T follicular helper cell (primary cell): ENCODE data around the gene CNNM2.

Experiments used
- DNase-seq: peaks from one replicate; pipeline ENCODE4 v3.0.0-alpha.2; 2020; ENCODE audit warnings: low read depth
- total RNA-seq, 2 experiments: gene quantifications; one replicate each; lab custom pipeline; 2026; lab: John Stamatoyannopoulos, UW

CNNM2 gene
- total RNA-seq: 6.5 to 24.6 reads per million in 2 experiments

DNA sequence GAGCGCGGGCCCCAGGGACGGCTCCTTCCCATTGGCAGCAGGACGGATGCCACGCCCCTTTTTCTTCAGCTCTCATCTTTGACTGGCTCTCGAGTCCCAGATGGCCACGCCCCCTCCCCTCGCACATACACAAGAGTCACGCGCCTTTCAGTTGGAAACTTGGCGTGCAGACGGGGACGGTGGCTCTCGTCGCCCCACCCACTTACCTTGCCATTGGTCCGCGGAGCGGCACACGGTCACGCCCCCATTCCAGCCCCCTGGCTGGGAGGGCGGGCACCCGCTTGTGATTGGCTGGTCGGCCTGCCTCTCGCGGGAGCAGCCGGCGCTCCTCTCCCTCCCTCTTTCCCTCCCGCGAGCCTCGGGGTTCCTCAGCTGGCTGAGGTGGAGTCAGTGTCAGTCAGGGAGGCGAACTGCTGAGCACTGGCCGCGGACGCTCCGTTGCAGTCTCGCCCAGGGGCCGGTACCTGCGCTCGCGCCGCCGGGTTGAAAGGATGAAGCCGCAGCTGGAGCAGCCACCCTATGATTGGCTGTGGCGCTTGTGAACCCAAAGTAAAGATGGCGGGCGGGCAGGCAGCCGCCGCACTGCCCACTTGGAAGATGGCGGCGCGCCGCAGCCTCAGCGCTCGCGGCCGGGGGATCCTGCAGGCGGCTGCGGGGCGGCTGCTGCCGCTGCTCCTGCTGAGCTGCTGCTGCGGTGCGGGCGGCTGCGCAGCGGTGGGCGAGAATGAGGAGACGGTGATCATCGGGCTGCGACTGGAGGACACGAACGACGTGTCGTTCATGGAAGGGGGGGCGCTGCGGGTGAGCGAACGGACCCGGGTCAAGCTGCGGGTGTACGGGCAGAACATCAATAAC lies at the start of gene CNNM2:
TSS of gene CNNM2 (plus strand) at position 333 of the 855 bp plus-strand sequence. CDS start at position 520, 187 bp downstream.
- DNase-seq: peak; percentile 100

DNA sequence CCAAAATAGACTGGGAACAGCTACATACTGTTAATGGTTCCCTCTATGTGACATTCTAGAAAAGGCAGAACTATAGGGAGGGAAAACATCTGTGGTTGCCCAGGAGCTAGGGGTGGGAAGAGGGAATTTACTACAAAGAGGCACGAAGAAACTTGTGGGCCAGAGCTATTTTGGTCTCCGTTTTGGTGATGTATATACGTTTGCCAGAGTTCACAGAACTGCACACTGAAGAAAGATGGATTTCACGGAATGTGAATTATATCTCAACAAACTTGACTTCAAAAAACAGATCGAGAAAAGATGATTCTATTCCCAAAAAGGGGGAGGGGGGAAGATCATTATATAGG lies 49.2 kb upstream of the CNNM2 start:
- DNase-seq: no peak

DNA sequence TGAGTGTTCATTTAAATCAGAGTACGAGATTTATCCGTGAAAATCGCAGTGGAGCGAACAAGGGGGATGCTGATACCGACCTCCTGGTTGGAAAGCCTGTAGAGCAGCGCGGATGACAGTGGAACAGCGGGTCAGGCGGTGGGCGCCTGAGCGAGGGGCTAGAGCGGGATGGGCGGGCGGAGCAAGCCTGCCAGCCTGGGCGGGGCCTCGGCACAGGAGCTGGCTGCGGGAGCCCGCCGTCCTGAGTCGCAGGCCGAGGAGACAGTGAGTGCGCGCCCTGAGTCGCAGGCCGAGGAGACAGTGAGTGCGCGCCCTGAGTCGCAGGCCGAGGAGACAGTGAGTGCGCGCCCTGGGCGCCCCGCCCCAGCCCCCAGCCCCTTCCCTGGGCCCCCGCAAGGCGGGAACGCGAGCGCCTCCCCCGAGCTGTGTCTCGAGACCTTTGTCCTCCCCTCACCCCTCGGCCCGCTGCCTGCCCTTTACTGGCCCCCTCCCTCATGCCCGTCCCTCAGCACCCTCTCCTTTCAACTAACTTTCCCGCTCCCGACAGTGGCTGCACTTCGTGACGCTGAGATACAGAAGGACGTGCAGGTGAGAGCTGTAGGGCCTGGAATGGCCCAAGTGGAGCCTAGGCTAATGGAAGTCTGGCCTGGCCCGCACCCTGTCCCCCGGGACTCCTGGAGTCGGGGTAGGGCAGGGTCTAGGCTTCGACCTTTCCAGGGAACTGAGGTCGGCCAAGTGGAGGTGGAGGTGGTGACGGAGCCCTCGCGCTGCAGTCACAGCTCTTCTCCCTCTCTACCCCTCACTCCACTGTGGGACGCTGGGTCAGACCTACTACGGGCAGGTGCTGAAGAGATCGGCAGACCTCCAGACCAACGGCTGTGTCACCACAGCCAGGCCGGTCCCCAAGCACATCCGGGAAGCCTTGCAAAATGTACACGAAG lies 48.6 kb upstream of the CNNM2 start, which contains the start of gene AS3MT:
TSS of gene AS3MT (plus strand) at position 213 of the 941 bp plus-strand sequence. CDS start at position 336, 123 bp downstream.
- no peak for DNase-seq

DNA sequence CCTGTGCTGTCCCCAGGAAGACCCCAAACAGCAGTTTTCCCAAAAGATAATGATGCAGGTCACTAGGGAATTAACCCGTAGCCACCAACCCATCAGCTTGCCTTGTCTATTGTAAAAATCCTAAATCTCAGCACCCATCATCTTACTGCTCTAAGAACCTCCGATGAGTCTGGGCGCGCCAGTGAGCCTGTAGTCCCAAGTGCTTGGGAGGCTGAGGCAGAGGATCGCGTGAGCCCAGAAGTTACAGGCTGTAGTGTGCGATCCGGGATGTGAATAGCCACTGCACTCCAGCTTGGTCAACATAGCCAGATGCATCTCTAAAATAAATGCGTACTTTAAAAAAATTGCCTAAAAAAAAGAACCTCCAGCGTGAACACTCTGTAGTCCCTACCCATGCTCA lies 47.9 kb upstream of the CNNM2 start:
- no peak for DNase-seq

DNA sequence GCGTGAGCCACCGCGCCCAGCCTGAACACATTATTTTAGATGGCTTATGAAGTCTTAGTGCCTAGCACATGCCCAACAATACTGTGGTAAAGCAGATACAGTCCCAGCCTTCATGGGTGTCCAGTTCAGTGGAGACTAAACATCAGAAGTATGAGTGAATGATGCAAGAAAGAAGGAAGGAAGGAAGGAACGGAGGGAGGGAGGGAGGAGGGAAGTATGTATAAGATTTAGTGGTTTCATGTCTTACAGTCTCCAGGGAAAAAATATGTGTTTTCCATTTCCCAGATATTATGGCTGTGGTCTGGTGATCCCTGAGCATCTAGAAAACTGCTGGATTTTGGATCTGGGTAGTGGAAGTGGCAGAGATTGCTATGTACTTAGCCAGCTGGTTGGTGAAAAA lies 45.9 kb upstream of the CNNM2 start:
- no peak for DNase-seq

DNA sequence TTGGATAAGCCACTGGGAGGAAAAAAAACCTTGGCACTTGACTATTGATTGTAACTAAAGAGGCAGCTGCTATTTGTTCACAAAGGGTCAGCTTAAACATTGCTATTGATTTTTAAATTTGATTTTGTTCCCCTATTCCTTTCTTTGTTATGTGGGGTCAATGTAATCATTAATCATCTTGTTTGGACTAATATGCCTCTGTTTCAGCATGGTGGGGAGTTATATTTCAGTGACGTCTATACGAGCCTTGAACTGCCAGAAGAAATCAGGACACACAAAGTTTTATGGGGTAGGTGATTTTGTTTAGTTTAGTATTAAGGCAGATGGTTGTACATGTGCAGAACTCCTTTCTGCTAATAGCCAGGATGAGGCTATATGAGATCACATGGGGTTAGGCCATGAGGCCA lies 41.3 kb upstream of the CNNM2 start:
- no peak for DNase-seq

DNA sequence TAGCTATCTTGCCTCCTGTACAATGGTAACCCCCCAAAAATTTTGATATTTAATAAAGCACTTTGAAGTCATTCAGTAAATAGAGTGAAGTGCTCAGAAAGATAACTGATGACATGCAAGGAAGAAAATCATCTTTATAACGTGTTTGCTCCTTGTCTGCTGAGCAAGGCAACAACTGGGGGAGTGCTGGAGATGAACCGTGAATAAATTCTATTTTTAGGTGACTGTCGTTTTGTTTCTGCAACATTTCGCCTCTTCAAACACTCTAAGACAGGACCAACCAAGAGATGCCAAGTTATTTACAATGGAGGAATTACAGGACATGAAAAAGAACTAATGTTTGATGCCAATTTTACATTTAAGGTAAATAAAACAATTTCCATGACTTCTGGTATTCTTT lies 39.5 kb upstream of the CNNM2 start:
- no peak for DNase-seq

DNA sequence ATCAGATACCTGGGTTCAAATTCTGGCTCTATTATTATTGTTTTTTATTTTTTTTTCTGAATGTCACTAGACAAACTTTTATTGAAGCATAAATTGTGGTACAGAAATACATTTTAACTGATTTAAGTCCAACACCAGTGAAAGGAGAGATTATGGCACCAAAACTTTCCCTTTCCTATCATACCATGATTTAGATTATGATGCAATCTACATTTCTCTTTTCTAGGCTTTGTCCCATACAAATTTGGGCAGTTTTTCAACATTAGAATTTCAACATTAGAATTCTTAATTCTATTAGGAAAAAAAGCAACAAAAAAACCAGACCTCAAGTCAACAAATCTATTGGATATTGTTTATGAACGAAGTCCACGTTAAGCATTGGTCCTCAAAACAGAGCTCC lies 37.8 kb upstream of the CNNM2 start:
- no peak for DNase-seq

DNA sequence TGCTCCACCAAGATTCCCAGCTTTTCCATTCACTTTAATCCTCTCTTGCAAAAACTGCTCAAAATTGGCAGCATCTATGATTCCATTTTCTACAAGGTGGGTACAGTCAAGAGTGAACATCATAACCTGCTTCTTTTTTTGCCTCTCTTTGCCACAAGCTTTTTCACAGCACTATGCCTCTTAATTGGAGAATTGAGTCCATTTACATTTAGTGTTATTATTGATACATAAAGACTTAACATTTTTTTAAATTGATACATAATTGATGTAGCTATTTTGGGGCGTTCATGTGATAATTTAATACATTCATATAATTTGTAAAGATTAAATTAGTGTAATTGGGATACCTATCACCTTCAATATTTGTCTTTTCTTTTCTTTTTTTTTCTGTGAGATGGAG lies 30.0 kb upstream of the CNNM2 start:
- no peak for DNase-seq

DNA sequence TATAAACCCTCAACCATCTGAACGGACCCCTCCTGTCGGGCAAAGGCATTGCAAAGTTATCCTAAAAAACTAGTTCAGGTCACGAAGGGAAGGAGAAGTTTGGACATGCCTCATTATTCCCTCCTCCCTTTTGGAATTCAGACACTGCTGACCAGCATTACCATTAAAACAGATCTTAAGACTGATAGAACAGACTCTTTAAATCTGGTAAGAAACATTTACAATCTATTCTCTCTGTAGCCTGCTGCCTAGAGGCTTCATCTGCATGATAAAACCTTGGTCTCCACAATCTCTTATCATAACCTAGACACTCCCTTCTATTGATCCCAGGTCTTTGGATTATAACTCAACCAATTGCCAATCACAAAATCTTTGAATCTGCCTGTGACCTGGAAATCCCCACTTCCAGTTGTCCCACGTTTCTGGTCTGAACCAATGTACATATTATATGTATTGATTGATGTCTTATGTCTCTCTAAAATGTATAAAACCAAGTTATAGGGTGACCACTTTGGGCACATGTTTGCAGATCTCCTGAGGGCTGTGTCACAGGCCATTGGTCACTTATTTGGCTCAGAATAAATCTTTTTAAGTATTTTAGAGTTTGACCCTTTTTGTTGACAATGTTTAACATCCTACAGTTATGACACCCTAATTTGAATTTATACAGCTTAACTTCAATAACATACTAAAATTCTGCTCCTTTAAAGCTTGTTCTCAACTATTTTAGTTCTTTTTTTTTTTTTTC lies 23.5 kb upstream of the CNNM2 start:
- no peak for DNase-seq

DNA sequence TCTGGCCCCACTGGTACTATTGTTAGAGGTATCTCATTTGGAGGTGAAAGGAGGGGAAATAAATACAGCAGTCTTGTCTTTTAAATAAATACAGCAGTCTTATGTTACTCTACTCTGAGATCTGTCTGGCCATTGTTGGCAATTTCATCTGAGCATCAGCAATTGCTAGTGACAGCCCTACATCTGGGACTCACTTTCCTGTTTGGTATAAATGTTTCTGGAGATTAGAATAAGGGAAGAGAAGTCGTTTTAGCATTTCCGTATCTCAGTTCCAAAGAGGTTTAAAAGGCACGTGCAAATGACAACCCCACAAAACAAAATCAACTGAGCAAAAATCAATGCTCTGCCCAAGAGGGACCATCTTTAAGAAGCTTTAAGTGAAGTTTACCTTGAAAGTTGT lies 18.1 kb upstream of the CNNM2 start:
- no peak for DNase-seq

DNA sequence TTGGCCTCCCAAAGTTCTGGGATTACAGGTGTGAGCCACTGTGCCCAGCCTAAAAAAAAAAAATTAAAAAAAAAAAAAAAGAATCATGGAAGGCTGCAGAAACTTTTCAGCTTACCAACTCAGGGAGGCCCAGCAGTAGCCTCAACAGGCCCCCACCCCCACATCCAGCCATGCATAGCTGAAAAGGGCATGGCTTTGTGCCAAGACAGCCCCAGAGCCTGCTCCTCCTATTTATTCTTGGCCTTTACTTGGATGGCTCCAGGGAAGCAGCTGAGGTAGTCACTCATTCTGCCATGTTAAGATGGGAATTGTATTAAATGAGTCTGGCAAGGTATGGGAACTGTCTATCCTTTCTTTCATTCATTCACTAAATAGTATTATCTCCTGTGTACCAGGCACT lies 13.7 kb upstream of the CNNM2 start:
- DNase-seq: no peak

DNA sequence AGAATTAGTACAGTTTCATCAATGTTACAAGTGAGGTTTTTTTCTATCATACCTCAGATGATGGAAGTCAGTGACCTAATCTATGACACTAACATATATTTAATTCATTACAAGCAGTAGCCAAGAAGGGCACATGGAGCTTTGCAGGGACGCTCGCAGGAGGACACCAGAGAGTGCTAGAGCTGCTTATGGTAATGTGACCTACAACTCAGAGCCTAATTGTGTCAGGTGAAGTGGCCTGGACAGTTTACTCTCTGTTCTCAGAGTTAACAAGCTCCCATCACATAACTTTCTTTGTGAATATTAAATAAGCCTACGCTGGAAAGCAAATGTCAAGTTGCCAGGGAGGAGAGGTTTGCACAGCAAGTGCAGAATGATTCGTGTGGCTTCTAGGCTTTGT lies 11.6 kb upstream of the CNNM2 start:
- DNase-seq: no peak

DNA sequence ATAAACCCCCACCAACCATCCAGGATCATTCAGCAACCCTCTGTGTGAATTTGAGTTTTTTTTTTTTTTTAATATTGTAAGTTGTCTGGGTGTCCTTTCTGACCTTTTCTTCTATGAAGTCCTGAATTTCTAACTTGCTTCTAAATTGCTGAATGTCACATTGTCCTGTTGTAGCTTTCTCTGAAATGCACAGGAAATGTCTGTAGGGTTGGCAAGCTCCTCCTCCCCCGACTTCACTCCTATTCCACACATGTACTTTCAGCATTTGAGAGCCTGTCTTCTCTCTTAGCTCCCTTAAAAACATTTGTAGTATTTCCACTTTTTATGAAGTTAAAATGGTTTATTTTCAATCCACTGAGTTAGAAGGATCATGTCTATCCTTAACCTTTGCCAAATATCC lies 3.3 kb upstream of the CNNM2 start:
- DNase-seq: no peak

DNA sequence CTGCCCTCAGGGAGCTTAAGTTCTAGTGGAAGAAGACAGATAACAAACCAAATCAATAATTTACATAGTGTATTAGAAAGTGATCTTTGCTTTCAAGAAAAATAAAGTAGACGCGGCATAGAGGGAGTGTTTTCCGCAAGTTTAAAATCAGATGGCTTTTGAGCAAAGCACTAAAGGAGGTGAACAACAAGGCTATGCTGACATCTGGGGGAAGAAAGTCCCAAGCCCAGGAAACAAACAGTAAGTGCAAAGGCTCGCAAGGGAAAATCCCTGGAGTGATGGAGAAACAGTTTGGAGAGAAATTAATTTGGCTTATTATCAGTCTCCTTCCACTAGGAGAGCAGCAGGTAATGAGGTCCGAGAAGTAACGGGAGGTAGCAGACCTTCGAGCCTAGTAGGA lies 1.9 kb upstream of the CNNM2 start:
- no peak for DNase-seq

DNA sequence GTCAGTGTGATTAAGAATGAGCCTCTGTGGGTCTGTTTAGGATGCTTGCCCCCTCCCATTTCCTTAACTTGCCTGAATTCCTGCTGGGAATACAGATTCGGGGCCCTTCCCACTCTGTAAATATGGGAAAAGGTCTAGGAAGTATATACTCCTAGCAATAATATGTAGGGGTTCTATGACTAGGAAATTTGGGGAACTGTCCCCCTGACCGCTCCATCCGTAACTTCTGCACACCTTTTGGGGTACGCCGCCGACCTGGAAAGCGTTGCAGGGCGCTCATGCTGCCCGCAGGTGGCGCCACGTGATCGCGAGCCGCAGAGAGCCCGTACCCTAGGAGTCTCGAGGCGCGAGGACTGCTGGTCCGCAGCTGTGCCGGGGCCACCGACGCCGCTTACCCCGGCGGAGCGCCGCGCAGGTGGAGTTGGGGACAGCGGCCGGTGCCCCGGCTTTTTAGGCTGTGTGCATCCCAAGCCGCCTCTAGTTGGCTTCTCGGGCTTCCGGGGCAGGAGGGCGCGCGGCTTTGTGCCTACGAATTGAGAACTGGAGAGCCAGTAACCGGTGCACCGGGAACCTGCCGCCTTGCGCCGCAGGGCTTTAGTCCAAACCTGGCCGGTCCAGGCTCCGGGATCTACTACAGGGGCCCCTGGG lies 656 bp upstream of the CNNM2 start:
- DNase-seq: peak; percentile 74

DNA sequence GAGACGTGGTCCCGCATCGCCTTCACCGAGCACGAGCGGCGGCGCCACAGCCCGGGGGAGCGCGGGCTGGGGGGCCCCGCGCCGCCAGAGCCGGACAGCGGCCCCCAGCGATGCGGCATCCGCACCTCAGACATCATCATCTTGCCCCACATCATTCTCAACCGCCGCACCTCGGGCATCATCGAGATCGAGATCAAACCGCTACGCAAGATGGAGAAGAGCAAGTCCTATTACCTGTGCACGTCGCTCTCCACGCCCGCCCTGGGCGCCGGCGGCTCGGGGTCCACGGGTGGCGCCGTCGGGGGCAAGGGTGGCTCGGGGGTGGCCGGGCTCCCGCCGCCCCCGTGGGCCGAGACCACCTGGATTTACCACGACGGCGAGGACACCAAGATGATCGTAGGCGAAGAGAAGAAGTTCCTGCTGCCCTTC lies 737 bp downstream of the CNNM2 start:
- no peak for DNase-seq

DNA sequence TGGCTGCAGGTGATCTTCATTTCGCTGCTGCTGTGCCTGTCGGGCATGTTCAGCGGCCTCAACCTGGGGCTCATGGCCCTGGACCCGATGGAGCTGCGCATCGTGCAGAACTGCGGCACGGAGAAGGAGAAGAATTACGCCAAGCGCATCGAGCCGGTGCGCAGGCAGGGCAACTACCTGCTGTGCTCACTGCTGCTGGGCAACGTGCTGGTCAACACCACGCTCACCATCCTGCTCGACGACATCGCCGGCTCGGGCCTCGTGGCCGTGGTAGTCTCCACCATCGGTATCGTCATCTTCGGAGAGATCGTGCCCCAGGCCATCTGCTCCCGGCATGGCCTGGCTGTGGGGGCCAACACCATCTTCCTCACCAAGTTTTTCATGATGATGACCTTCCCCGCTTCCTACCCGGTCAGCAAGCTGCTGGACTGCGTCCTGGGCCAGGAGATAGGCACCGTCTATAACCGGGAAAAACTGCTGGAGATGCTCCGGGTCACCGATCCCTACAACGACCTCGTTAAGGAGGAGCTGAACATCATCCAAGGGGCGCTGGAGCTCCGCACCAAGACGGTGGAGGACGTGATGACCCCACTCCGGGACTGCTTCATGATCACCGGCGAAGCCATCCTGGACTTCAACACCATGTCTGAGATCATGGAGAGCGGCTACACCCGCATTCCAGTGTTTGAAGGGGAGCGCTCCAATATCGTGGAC lies 1.3 kb downstream of the CNNM2 start:
- DNase-seq: no peak

DNA sequence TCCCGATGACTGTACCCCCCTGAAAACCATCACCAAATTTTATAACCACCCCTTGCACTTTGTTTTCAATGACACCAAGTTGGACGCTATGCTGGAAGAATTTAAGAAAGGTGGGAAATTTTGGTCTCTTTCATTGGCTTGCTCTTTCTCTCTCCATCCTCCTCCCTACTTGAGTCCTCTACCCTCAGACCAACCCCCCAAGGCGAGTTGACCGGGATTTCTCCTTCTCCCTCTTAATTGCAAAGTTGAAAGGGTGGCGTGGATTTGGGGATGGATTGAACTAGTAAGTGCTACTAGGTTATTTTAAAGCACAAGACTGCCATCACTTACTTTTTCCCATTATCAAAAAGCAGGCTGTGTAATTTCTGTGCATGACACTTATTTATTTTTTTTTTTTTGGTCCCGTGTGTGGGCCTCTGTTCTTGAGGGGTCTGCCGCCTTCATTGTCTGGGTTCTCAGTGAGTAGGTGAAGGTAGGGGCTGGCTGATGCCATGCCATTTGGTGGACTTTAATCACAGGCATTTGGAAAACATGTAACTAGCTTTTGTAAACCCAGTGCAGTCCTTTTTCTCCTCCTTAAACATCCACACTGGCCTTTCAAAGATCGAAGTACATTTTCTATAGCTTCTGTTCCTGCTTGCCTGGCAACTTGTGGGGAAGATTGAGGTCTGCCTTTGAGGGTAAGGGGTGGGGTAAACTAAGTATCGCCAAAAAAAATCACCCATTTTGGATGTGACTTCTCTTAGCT lies 2.1 kb downstream of the CNNM2 start:
- no peak for DNase-seq

DNA sequence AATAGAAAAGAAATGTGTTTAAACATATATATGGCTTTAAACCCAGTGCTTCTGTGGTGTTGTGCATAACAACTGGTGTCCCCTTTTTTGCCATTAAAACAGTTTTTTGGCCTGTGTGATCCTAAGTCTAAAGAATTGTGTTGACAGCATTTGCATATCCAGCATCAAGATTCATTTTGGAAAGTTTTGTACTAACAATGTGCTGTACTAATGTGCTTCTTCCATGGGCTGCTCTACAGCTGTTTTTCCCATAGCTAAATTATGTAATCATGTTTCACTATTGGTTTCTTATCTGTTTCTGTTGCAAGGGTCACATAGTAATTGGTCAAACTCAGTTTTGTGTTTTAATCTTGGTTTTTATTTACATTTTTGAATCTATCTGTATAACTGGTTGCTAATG lies 5.5 kb downstream of the CNNM2 start:
- no peak for DNase-seq
